ENCODE results near the gene PDCD6IP.

- TF ChIP-seq POLR2A (IDR thresholded peaks at IDR 0.05): no peak
- TF ChIP-seq CTCF (IDR thresholded peaks at IDR 0.05): no peak
Observed at GRCh38 chr3:33858131-33858530, 59.7 kb downstream of the PDCD6IP start.
